ENCODE results near the gene DNAH14.
"Not testable (repeated sequence)": the region's sequence is repeated elsewhere in the genome, so short reads cannot be mapped to it uniquely, and the experiment has no call there.

The DNAH14 gene

DNA sequence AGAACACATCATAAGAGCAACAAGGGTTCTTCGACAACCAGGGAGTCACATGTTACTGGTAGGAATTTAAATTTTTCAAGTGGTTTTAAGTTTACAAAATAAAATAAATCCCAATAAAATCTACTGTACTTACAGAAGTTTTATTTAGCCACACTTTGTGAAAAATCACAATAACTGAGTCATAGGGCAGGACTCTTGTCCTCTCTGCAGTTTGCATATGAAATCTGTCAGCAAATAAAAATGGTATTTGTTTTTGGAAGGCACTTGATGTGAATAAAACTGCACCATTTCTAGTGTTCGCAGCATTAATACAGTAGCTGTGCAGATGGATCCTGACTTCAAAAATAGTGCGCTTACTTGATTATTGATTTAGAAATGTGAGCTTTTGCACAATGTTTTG lies 348.0 kb downstream of the DNAH14 start:
- DNase-seq, result no peak

DNA sequence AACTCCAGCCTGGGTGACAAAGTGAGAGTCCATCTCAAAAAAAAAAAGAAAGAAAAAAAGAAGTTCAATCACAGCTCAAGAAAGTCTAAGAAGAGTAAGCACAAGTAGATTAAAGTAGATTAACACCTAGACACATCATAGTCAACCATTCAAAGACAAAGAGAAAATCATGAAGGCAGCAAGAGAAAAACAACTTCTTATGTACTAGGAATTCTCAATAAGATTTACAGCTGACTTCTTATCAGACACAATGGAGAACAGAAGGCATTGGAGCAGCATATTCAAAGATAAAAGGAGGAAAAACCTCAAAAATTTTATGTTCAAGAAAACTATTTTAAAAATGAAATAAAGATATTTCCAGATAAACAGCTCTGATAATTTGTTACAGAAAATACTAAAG lies 351.1 kb downstream of the DNAH14 start:
- DNase-seq, result no peak

DNA sequence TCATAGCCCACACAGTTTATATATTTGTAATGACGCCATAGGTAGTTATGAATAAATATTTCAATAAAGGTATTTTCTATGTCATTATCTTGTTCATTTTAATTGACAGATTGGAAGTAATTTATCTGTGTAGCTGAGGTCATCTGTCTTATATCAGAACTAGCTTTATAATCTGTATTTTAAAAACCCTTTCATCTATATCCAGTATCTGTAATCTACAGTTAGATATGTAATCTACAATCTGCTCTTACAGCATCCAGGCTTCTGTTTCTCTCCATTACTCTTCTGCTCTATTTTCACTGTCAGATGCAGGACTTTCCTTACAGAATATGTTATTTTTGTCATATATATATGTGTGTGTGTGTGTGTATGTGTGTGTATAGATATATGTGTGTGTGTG lies 360.8 kb downstream of the DNAH14 start:
- no peak for DNase-seq

DNA sequence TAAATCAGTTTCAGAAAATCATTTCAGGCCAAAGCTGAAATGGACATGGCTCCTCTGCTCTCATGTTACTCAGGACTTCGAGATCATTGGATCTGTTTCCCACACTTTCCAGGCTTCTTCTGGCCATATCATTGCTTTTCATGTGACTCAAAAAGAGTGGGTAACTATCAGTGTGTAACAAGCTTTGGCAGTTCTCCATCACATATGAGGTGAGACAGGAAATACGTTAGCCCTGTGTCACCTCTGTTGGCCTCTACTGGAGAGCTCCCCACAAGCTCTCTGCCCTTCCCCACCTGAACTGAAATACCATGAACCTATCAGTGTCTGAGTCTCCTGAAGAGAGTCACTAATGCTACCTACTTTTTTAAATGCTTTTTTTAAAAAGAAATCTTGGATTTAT lies 370.1 kb downstream of the DNAH14 start:
- no peak for DNase-seq

DNA sequence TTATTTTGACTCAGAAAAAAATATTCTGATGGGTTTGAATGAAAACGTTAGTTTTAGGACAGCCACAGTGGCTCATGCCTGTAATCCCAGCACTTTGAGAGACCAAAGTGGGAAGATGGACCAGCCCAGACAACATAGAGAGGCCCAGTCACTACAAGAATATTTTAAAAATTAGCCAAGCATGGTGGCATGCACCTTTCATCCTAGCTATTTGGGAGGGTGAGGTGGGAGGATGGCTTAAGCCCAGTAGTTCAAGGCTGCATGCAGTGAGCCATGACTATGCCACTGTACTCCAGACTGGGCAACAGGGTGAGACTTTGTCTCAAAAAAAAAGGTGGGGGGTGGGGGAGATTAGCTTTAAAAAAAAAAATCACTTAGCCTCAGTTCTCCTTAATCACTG lies 370.9 kb downstream of the DNAH14 start:
- DNase-seq, result no peak

DNA sequence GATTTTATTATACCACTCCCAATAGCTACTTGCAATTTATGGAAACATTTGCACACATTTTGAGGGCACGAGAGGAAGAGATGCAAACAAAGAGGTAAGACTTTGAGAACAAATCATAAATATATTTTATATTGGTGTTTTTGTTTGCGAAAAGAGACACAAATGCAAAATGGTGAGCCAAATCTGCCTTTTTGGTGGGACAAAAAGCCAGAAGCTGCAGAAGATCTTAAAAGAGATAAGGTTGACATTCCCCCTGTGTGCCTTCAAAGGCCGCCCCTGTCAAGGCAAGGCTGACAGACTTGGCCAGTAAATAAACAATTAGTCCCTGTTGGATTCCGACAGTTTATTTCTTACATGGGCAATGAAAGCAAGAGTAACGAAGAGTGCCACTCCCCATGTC lies 375.5 kb downstream of the DNAH14 start:
- DNase-seq, result no peak

DNA sequence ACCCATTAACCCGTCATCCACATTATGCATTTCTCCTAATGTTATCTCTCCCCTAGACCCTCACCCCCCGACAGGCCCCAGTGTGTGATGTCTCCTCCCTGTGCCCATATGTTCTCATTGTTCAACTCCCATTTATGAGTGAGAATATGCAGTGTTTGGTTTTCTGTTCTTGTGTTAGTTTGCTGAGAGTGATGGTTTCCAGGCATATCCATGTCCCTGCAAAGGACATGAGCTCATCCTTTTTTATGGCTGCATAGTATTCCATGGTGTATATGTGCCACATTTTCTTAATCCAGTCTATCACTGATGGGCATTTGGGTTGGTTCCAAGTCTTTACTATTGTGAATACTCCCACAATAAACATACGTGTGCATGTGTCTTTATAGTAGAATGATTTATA lies 381.1 kb downstream of the DNAH14 start:
- not testable (repeated sequence) for DNase-seq

DNA sequence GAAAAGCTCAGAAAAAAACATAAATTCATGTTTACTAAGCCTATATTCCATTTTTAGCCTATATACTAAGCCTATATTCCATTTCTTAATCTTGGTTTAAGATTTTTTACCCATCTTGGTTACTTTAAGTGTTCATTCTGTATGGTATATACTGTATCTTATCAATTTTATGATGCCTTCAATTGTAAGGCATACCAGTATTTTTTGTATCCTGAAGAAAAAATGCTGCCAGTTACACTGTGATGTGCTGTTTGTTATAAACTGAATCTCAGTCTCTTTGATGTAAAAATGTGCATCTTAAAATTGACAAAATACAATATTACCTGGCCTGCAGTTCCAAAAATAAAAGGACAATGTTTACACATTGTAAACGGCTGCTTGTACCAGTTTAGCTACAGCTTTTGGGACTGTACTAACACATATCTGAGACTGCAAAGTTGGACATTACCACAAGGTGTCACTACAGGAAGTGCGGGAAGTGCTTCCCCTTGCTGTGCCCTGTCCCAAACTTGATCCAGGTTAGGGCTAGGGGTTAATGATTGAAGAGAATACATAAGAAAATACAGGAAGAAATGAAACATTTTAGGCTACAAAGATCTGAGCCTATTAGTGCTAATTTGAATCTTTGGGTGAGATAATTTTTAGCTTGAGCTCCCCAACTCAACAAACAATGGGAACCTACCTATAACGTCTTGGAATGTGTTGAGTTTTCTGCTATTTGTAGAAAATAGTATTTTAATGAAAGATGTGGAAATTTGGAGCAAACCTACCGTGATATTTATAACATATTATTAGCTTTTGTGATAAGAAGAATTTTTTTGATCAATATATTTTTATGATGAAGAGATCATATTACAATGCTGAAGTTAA lies 389.5 kb downstream of the DNAH14 start:
- peak; percentile 8 for DNase-seq

DNA sequence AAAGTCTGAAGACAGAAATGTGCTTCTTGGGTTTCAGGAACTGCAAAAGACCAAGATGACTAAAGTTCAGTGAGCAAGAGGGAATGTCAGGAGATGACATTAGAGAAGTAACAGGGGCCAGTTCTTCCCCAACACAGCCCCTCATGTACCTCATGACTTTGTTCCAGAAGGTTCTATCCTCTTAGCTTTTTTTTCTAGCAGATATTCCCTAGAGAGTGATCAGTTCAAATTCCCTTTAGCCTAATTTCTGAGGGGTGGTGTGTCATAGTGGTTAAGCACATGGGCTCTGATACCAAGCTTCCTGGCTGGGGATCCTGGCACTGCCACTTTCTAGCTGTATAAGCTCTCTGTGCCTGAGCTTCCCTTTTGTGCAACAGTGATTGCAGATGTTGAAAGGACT lies 390.4 kb downstream of the DNAH14 start:
- no peak for DNase-seq

DNA sequence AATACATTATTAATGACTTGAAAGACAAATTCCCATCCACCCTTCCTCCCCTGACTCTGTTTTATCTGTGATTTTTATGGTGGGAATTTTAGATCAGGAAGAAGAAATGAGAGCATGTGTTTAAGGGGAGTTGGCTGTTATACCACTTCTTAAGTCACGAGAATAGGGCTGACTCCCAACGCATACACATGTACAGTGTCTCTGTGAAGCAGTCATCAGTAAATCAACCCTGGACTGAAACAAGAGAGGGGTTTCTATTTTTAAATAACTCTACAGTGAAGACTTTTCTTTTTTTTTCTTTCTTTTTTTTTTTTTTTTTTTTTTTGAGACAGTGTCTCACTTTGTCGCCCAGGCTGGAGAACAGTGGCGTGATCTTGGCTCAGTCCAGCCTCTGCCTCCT lies 392.3 kb downstream of the DNAH14 start:
- no peak for DNase-seq

DNA sequence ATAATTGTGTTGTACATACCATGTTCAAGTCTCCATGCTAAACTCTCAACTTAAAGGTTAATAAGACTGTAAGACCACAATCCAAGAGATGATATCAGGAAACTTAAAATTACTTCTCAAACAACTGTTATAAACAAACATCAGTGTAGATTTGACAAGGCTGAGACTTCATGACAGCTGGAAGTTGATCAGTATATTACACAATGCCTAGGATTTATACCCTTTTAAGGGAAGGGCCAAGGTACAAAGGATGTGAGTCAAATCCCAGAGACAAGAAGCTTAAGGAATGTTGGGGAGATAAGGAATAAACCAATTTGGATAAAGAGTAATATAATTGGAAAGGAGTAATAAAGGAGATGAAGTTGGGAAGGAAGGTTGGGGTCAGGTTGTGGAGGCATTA lies 399.6 kb downstream of the DNAH14 start:
- no peak for DNase-seq

DNA sequence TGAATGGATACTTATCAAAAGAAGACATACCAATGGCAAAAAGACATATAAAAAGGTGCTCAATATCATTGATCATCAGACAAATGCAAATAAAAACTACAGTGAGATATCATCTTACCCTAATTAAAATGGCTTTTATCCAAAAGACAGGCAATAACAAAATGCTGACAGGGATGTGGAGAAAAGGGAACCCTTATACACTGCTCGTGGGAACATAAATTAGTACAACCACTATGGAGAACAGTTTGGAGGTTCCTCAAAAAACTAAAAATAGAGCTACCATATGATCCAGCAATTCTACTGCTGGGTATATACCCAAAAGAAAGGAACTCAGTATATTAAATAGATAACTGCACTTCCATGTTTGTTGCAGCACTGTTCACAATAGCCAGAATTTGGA lies 400.5 kb downstream of the DNAH14 start:
- not testable (repeated sequence) for DNase-seq

DNA sequence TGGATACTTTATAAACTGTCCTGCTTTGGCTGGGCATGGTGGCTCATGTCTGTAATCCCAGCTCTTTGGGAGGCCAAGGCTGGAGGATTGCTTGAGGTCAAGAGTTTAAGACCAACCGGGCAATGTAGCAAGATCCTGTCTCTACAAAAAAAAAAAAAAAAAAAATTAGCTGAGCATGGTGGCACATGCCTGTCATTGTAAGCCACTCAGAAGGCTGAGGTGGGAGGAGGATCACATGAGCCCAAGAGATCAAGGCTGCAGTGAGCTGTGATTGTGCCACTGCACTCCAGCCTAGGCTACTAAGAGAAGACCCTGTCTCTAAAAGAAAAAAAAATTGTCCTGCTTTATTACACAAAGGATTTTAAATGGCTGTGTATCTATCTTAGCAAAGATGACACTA lies 403.2 kb downstream of the DNAH14 start:
- no peak for DNase-seq

DNA sequence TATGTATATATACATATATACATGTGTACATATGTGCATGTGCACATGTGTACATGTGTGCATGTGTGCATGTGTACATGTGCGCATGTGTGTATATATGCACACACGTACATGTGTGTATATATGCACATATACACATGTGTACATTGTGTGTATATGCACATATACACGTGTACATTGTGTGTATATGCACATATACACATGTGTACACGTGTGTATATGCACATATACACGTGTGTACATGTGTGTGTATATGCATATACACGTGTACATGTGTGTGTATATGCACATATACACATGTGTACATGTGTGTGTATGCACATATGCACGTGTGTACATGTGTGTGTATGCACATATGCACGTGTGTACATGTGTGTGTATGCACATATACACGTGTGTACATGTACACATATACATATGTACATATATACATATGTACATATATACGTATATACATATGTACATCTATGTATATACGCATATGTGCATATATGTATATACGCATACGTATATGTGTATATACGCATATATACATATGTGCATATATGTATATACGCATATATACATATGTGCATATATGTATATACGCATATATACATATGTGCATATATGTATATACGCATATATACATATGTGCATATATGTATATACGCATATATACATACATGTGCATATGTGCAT lies 405.8 kb downstream of the DNAH14 start:
- not testable (repeated sequence) for DNase-seq

DNA sequence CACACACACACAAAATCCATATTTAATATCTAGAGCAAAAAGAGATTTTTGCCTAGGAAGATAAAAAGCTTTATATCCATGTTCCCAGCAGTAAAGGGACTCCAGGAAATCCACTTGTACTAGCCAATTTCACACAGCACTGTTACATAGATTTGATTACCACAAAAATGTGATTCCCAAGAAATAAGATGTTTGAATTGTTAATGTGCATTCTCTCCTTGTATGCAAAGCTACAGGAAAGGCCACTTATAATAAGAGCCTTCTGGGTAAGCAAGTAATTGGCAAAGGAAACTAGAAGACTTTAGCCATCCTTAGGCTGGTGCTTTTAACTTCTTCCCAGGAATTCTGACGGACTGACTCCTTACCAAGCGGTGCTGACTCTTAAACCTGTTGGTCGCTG lies 409.1 kb downstream of the DNAH14 start:
- DNase-seq, result no peak

DNA sequence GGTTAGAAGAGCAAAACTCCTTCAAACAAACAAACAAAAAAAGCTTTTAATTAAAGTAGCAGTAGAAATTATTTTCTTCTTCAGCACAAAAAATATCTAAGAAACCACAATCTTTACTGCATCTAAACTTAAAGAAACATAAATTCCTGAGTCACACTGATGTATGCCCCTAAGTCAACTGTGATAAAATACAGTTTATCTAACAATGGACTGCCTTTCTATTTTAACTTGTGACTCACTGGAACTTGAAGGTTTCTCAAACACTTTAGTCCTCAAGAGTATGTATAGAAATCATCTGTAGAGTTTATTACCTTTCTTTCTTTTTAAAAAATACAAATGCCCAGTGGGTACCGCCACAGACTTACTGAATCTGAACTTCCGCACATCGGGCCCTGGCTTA lies 412.2 kb downstream of the DNAH14 start:
- no peak for DNase-seq

DNA sequence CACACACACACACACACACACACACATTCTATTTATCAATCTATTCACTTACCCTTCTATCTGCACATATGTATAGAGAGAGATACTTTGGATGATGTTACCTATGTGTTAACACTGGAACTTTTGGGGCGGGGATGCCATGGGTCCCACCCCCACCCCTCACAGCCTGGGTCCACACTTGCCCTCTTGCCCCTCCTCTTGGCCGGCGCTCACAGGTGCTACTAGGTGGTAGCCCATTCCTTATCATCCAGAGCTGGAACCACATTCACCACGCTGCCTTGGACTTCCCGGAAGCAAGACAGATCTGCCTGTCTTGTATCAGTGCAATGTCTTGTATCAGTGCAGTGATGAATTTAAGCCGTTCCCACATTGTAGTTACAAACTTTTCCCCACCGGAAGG lies 413.2 kb downstream of the DNAH14 start:
- no peak for DNase-seq

DNA sequence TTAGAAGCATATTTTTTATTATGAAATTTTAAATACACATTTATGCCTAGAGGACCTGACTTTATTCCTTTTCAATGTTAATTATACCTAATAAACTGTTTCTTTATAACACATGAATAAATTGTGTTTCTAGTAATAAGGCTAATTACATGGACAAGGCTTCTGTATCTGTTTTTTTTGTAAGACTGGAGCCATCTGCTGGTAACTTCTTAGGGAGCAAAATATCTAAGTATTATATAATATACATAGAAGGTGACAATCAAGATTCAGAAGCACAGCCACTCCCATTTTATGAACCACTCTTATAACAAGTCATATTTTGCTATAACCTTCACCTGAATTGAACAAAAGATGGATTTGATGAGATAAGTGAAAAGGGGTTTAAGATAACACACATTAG lies 414.1 kb downstream of the DNAH14 start:
- DNase-seq, result peak; percentile 29

DNA sequence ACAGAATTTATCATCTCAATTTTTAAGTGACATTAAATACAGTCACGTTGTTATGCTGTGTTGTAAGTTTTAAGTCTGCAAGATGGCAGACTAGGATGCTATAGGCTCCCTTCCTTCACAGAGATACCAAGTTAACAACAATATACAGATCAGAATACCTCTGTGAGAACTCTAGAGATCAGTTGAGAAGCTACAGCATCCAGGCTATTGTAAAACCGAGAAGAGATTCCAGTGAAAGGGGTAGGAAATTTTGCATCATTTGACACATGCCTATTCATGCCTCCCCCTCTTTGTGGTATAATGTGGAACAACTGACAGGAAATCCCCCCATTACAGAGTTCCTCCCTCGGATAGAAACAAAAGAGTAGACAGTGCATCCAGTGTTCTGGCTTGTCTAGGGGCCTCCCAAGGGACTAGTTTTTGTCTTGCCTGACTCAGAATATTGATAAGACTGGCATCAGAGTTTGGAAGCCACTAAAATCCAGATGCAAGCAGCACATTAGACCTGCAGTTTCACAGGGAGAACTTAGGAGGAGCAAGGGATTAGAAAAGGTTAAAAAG lies 417.7 kb downstream of the DNAH14 start:
- peak; percentile 5 for DNase-seq

DNA sequence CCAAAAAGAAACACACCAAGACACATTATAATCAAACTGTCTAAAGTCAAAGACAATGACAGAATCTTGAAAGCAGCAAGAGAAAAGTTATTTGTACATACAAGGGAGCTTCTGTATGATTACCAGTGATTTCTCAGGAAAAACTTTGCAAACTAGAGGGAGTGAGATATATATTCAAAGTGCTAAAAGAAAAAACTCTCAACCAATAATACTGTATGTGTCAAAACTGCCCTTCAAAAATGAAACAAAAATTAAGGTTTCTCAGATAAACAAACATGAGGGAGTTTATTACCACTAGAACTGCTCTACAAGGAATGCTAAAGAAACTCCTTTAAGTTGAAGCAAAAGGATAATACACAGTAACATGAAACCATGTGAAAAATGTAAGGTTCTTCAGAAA lies 418.9 kb downstream of the DNAH14 start:
- DNase-seq, result no peak

DNA sequence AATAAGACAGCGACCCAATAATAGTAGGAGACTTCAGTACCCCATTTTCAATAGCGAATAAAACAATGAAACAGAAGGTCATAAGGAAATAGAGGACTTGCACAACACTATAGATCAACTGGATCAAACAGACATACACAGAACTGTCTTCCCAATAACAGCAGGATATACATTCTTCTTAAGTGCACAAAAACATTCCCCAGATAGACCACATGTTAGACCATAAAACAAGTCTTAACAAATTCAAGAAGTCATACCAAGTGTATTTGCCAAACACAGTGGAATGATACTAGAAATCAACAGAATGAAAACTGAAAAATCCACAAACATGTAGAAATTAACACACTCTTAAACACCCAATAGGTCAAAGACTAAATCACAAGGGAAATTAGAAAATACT lies 420.4 kb downstream of the DNAH14 start:
- no peak for DNase-seq

DNA sequence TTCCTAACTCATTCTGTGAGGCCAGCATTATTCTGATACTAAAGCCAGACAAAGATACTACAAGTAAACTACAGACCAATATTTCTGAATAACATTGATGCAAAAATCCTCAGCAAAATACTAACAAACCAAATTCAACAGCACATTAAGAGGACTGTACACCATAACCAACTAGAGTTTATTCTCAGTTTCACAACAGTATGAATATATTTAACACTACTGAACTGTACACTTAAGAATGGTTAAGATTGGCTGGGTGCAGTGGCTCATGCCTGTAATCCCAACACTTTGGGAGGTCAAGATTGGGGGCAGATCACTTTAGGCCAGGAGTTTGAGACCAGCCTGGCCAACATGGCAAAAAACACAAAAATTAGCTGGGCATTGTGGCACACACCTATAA lies 421.4 kb downstream of the DNAH14 start:
- DNase-seq, result no peak

DNA sequence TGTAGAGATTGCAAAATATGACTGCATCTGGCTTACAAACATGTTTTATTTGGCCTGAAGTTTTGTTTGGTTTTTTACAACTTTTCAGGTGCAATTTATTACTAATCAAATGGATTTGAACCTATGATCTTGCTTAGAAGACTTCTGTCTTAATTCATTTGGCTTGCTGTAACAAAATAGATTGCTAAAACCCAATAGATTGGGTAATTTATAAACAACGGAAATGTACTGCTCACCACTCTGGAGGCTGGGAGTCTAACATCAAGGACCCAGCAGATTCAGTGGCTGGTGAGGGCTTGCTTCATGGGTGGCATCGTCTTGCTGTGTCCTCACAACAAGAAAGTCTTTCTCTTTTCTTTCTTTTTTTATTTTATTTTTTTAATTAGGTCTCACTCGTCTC lies 425.4 kb downstream of the DNAH14 start:
- no peak for DNase-seq

DNA sequence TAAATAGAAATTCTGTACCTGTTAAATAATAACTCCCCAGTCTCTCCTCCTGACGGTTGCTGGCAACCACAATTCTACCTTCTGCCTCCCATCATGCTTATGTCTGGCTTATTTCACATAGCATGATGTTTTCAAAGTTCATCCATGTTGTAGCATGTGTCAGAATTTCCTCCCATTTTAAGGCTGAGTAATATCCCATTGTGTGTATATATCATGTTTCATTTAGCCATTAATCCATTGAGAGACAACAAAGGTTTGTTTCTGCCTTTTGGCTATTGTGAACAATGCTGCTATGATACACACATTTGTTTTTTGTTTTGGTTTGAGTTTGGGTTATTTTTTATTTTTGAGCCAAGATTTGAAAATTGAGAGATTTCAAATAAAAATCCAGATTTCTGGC lies 426.4 kb downstream of the DNAH14 start:
- DNase-seq, result no peak
